Progenitor cell of endocrine pancreas (in vitro differentiated cells): ENCODE data around the gene SPPL3. TPM values are rescaled to one million over a fixed set of nuclear protein-coding genes. Genes with fewer than 3 reads are reported as not detected.

ENCODE experiments used
- DNase-seq: peaks from one replicate; pipeline ENCODE4 v3.0.0; 2021; ENCODE audit warnings: low spot score; ENCODE audit not compliant: unreplicated experiment
- H3K27ac Mint-ChIP-seq: 2 replicates; pipeline ENCODE4 v1.8.0; 2021; ENCODE audit warnings: mild to moderate bottlenecking, moderate library complexity, mixed read lengths
- H3K27me3 Mint-ChIP-seq: 2 replicates; pipeline ENCODE4 v1.8.0; 2021; ENCODE audit warnings: mixed read lengths
- H3K36me3 Mint-ChIP-seq: 2 replicates; pipeline ENCODE4 v1.8.0; 2022; ENCODE audit warnings: mixed read lengths; ENCODE audit not compliant: insufficient read depth
- H3K4me1 Mint-ChIP-seq: 2 replicates; pipeline ENCODE4 v1.8.0; 2021; ENCODE audit warnings: low read depth, mixed read lengths
- H3K4me3 Mint-ChIP-seq: 2 replicates; pipeline ENCODE4 v1.8.0; 2021; ENCODE audit warnings: low read depth, mild to moderate bottlenecking, moderate library complexity, mixed read lengths
- H3K9me3 Mint-ChIP-seq: 2 replicates; pipeline ENCODE4 v1.8.0; 2021; ENCODE audit warnings: low read depth, mixed read lengths
- CTCF ChIP-seq: fragments of 200-600 bp; sonication (generic); IDR thresholded peaks from one replicate; pipeline ENCODE4 v1.5.0; 2021; ENCODE audit warnings: antibody characterized with exemption, mild to moderate bottlenecking; ENCODE audit not compliant: unreplicated experiment
- total RNA-seq: library from RNA; stranded (reverse); gene quantifications from 2 replicates; pipeline ENCODE4 v1.2.1, GENCODE V29; 2021

Gene SPPL3
- total RNA-seq, 1 donor from 2014 or later: 70.2 TPM

GRCh38 chr12:120761519-120761934, 142.6 kb downstream of the SPPL3 start:
- TF ChIP-seq CTCF: no peak
- peaks cover 21% of the 10 kb centered on the region for H3K36me3 Mint-ChIP-seq
- peak overlapping the region; percentile 90 for H3K27ac Mint-ChIP-seq
- no peak for DNase-seq
- peaks cover 9% of the 10 kb centered on the region for H3K4me1 Mint-ChIP-seq
- H3K27me3 Mint-ChIP-seq: no peaks in the 10 kb centered on the region
- H3K4me3 Mint-ChIP-seq: no peak overlapping the region
- H3K9me3 Mint-ChIP-seq: no peaks in the 10 kb centered on the region

DNA sequence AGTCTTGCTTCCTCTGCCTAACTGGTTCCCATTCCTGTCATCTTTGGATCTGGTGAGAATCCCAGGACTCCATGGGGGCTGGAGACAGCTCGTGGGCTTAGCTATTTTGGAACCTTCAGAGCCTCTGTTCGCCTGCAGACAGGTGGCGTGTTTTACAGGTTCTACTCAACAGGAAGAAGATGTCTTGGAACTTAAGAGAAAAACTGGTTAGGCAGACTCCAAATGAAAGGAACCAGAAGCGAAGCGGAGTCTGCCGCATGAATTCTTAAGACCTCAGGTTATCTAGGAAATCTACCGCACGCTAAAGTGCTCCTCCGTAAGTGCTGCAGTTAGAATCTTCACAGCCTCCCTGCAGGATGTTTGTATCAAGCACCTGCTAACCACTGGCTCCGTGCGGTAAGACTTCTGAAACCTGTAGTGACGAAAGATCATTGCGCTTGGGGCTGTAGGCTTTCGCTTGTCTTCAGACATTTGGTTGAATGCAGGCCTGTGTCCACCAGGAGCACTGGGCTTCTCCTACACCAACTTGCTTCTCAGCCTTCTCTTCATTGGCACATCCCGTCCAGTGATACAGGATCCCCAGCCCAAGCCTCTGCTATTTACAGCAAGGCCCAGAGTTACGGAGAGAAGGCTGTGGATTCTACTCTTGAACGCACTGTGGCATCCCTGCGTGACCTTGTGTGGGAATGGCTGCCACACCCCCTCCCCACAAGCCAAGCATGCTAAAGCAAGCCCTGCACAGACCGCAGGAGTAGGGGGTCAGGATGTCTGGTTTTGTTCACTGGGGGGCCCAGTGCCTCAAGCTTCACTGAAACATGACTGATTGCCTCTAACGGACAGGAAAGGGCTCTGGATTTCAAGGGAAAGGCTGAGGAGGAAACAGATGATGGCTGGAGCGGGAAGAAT, 143.6 kb downstream of the SPPL3 start:
- H3K4me1 Mint-ChIP-seq: peaks cover 9% of the 10 kb centered on the region
- H3K27me3 Mint-ChIP-seq: no peaks in the 10 kb centered on the region
- H3K4me3 Mint-ChIP-seq: no peak overlapping the region
- no peaks in the 10 kb centered on the region for H3K9me3 Mint-ChIP-seq
- TF ChIP-seq CTCF: no peak
- peak overlapping the region; percentile 90 for H3K27ac Mint-ChIP-seq
- no peak for DNase-seq
- H3K36me3 Mint-ChIP-seq: peaks cover 14% of the 10 kb centered on the region

- Mint-ChIP-seq H3K9me3 (peaks cover 5% of the 10 kb centered on the region), H3K4me1 (peaks cover 9% of the 10 kb centered on the region), H3K27me3 (no peaks in the 10 kb centered on the region), H3K27ac (peak overlapping the region; percentile 89), H3K36me3 (peaks cover 16% of the 10 kb centered on the region), H3K4me3 (no peak overlapping the region)
- no peak for TF ChIP-seq CTCF
- DNase-seq: no peak
Observed at GRCh38 chr12:120759591-120760348, 144.4 kb downstream of the SPPL3 start.

DNA sequence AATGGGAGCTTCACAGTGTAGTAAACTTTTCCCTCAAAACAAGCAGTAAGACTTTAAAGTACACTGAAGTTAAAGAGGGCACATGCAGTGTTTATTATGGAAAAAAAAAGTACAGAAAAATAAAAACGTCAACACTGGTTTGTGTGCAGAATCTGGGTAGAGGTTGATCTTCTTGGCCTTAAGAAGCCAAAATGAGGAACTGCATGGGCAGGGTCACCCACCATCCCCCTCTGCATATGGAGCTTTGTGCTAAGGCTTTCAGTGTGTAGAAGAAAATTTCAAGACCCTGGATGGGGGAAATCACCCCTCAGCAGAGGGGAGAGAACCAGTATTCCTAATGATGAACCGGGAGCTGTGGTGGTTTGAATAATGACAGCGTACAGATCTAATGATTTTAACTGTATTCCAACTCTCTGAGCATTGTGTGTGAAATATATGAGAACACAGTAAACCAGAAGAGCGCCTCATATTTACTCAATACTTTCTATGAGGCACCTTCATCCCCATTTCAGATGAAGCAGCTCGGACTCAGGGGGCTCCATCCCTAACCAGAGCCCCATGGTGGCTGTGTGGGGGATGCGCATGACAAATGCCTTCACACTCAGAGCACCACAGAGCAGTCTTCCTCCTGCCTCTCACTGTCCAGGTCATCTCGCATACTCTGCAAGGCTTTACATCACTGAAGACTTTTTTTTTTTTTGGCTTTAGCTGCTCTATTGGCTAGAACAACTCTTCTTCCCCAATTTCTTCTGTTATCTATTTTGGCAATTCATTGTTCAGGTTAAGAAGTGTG, 145.2 kb downstream of the SPPL3 start:
- H3K27ac Mint-ChIP-seq: no peak overlapping the region

More for the DNA sequence above, 145.2 kb downstream of the SPPL3 start:
- Mint-ChIP-seq H3K36me3 (peaks cover 12% of the 10 kb centered on the region), H3K4me1 (peaks cover 9% of the 10 kb centered on the region), H3K27me3 (no peaks in the 10 kb centered on the region), H3K9me3 (peaks cover 5% of the 10 kb centered on the region), H3K4me3 (no peak overlapping the region)
- DNase-seq: no peak
- no peak for TF ChIP-seq CTCF
